Kidney epithelial cell (primary cell): Measurements from ENCODE around the gene B4GALNT2. TPM values are rescaled to one million over a fixed set of nuclear protein-coding genes. Genes with fewer than 3 reads are reported as not detected.
"Not testable (repeated sequence)": the region's sequence is repeated elsewhere in the genome, so short reads cannot be mapped to it uniquely, and the experiment has no call there.

ENCODE experiments used
- DNase-seq: peaks from one replicate; pipeline ENCODE4 v3.0.0-alpha.2; 2010; ENCODE audit warnings: low read depth
- H3K27me3 ChIP-seq: 2 replicates; pipeline ENCODE4 v1.6.0; 2011; ENCODE audit warnings: low read length; ENCODE audit not compliant: control insufficient read depth, insufficient read depth
- H3K36me3 ChIP-seq: 2 replicates; pipeline ENCODE4 v1.5.1; 2011; ENCODE audit warnings: low read length; ENCODE audit not compliant: control insufficient read depth, insufficient read depth
- H3K4me3 ChIP-seq: 2 replicates; pipeline ENCODE4 v1.5.1; 2011; ENCODE audit warnings: low read depth, mild to moderate bottlenecking, control low read depth, low read length
- CTCF ChIP-seq: IDR thresholded peaks from 2 replicates; pipeline ENCODE4 v1.5.1; 2011; ENCODE audit warnings: mild to moderate bottlenecking, moderate library complexity, low read length, control low read depth, inconsistent platforms; ENCODE audit not compliant: insufficient read depth, poor library complexity, severe bottlenecking
- total RNA-seq: library from RNA; depleted of rRNA; stranded (reverse); fragments of >200 nt; gene quantifications from 2 replicates; pipeline ENCODE4 v1.2.3, GENCODE V29; 2015

B4GALNT2 gene
- total RNA-seq, 1 donor from 2014 or later: 0.50 TPM

- no peak for TF ChIP-seq CTCF
- DNase-seq: no peak
- Histone ChIP-seq H3K36me3 (no peaks in the 10 kb centered on the region), H3K4me3 (no peak overlapping the region), H3K27me3 (peaks cover 9% of the 10 kb centered on the region)
Observed at GRCh38 chr17:49165143-49165542, 32.6 kb downstream of the B4GALNT2 start.

- no peak overlapping the region for H3K4me3 ChIP-seq
- TF ChIP-seq CTCF: no peak
- no peak for DNase-seq
- H3K36me3 ChIP-seq: no peaks in the 10 kb centered on the region
- peaks cover 11% of the 10 kb centered on the region for H3K27me3 ChIP-seq
Observed at GRCh38 chr17:49168706-49169105, 36.1 kb downstream of the B4GALNT2 start.

- peaks cover 9% of the 10 kb centered on the region for H3K27me3 ChIP-seq
- H3K4me3 ChIP-seq: no peak overlapping the region
- no peak for DNase-seq
- TF ChIP-seq CTCF: no peak
- no peaks in the 10 kb centered on the region for H3K36me3 ChIP-seq
Observed at GRCh38 chr17:49170216-49170615, 37.6 kb downstream of the B4GALNT2 start.

- not testable (repeated sequence) for DNase-seq, H3K4me3 ChIP-seq, H3K27me3 ChIP-seq, H3K36me3 ChIP-seq
Observed at GRCh38 chr17:49170711-49171110, 38.1 kb downstream of the B4GALNT2 start.

GRCh38 chr17:49175978-49176377, 43.4 kb downstream of the B4GALNT2 start:
- not testable (repeated sequence) for H3K27me3 ChIP-seq, DNase-seq, H3K36me3 ChIP-seq, H3K4me3 ChIP-seq

GRCh38 chr17:49180303-49180702, 47.7 kb downstream of the B4GALNT2 start:
- TF ChIP-seq CTCF: peak; percentile 87
- no peaks in the 10 kb centered on the region for H3K36me3 ChIP-seq
- no peak overlapping the region for H3K4me3 ChIP-seq
- no peaks in the 10 kb centered on the region for H3K27me3 ChIP-seq
- no peak for DNase-seq

GRCh38 chr17:49180998-49181635, 48.5 kb downstream of the B4GALNT2 start:
- no peak for TF ChIP-seq CTCF
- no peak for DNase-seq
- H3K36me3 ChIP-seq: no peaks in the 10 kb centered on the region

More at GRCh38 chr17:49180998-49181635, 48.5 kb downstream of the B4GALNT2 start:
- no peaks in the 10 kb centered on the region for H3K27me3 ChIP-seq
- H3K4me3 ChIP-seq: no peak overlapping the region
